Measurements from ENCODE around the gene DNAJC5. TPM values are rescaled to one million over a fixed set of nuclear protein-coding genes. Genes with fewer than 3 reads are reported as not detected.

DNAJC5 gene
- total and polyA plus RNA-seq, 2 of the 8 experiments (the other 6 are each of a cell fraction or from before 2014, with no cell fraction given): 19.2 to 31.2 TPM

DNA sequence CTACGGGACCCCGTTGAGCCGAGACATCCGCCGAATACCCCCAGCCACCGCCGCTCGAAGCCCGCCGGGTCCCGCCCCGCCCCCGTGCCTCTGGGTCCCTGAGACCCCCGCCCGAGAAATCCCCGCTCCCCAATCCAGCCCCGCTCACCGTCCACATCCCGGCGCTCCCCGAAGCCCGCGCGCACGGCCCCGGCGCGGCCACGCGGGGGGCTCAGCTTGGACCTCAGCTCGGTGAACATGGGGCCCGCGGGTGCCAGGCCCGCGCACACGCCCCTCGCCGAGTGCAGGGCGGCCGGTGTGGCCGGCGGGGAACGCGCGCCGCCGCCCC lies 84.3 kb downstream of the DNAJC5 start:
- Histone ChIP-seq H3K23me2 (ENCODE audit: low read depth, low read length) (peaks cover 14% of the 10 kb centered on the region), H4K91ac (replicated peaks; ENCODE audit: insufficient read length, low read length) (no peak overlapping the region), H3K9ac (replicated peaks in 1 of 4; ENCODE audit: extremely low read depth in 1 of 4, low read depth in 3 of 4, low read length in 3 of 4) (peak overlapping the region in 1 of 4 experiments; percentile 38; a peak in 1 of 7 replicates), H3K27me3 (replicated peaks in 1 of 4; ENCODE audit: control insufficient read depth in 3 of 4, extremely low read depth in 1 of 4, insufficient read depth in 3 of 4, low read length in 3 of 4) (peaks cover 0 to 9% (median 2%) of the 10 kb centered on the region in 4 experiments; a peak in 3 of 7 replicates), H3K14ac (ENCODE audit: insufficient read length) (no peak overlapping the region), H3K79me2 (ENCODE audit: control insufficient read depth in 1 of 2, insufficient read depth in 2 of 2, low read length in 2 of 2) (peaks cover 0 to 20% of the 10 kb centered on the region in 2 experiments; a peak in 3 of 4 replicates), H2BK5ac (ENCODE audit: low read depth, low read length) (no peak overlapping the region), H3K4ac (replicated peaks; ENCODE audit: insufficient read length, low read depth, low read length) (no peak overlapping the region), H2BK12ac (ENCODE audit: low read depth, low read length) (no peak overlapping the region), H2AK5ac (ENCODE audit: low read depth, low read length) (no peak overlapping the region), H2BK120ac (replicated peaks; ENCODE audit: low read depth, low read length) (no peak overlapping the region), H4K8ac (ENCODE audit: extremely low read depth, insufficient read depth, low read length) (peak overlapping the region; percentile 57; the same call in 1 of the 2 replicates), H2BK15ac (ENCODE audit: low read length) (no peak overlapping the region), H3K56ac (replicated peaks; ENCODE audit: insufficient read length, low read depth, low read length) (no peak overlapping the region), H2BK20ac (ENCODE audit: low read length) (no peak overlapping the region), H3K27ac (ENCODE audit: low read depth, low read length) (no peak overlapping the region), H4K5ac (ENCODE audit: insufficient read length, low read depth, low read length) (peak overlapping the region; percentile 42), H3K4me2 (ENCODE audit: insufficient read depth in 1 of 2, low read depth in 2 of 2, low read length in 2 of 2) (peak overlapping the region; percentile 62 to 92), H3K9me3 (ENCODE audit: insufficient read depth in 2 of 2, low read depth in 1 of 2, low read length in 1 of 2) (no peaks in the 10 kb centered on the region), H3K36me3 (ENCODE audit: control insufficient read depth in 2 of 4, insufficient read depth in 4 of 4, low read length in 3 of 4) (peaks cover 0 to 5% (median 0%) of the 10 kb centered on the region in 4 experiments; a peak in 1 of 8 replicates), H3K18ac (ENCODE audit: extremely low read depth, low read length) (no peak overlapping the region; the same call in 1 of the 2 replicates), H3K4me1 (replicated peaks in 1 of 4; ENCODE audit: control insufficient read depth in 3 of 4, insufficient read depth in 4 of 4, low read length in 3 of 4) (peaks cover 4 to 24% (median 12%) of the 10 kb centered on the region in 4 experiments; a peak in 6 of 7 replicates), H3K4me3 (ENCODE audit: extremely low read depth in 1 of 4, insufficient read depth in 2 of 4, low read depth in 3 of 4, low read length in 4 of 4) (peak overlapping the region; percentile 57 to 89 (median 63)), H3K23ac (ENCODE audit: insufficient read length) (no peak overlapping the region), H3K79me1 (ENCODE audit: low read depth, low read length) (peaks cover 4% of the 10 kb centered on the region; the same call in 1 of the 2 replicates), H4K20me1 (replicated peaks in 1 of 2; ENCODE audit: control insufficient read depth in 1 of 2, insufficient read depth in 2 of 2, low read length in 2 of 2) (peaks cover 3 to 12% of the 10 kb centered on the region in 2 experiments), H2AFZ (ENCODE audit: low read length) (no peak overlapping the region; the same call in 1 of the 2 replicates)
- ChIA-PET CTCF (ENCODE audit: partially characterized antibody) (interaction anchor here (1.3 to 2.0 kb wide), 6 partner anchors 36 to 141 kb away, joined by 3 to 17 read pairs (median 6); no protein-coding TSS in a partner anchor), POLR2A (ENCODE audit: partially characterized antibody) (interaction anchor here (1.0 to 1.9 kb wide), 4 partner anchors 19 to 114 kb away, joined by 3 to 13 read pairs (median 4); partner anchors contain the start of gene TPD52L2)
- TF ChIP-seq SRF (IDR thresholded peaks at IDR 0.05; ENCODE audit: low read depth, low read length) (no peak), RBBP5 (IDR thresholded peaks at IDR 0.05; ENCODE audit: borderline replicate concordance, low read depth, low read length) (0 out of 2 replicates have a peak, but pooled peaks have one; percentile 0)
- DNase-seq (ENCODE audit: low read depth in 1 of 2, low spot score in 2 of 2) (no peak), FAIRE-seq (no peak)
- no CpG with 5 or more reads among the region's 47 CpGs for WGBS, 2 experiments (ENCODE audit: extremely low coverage in 1 of 2, insufficient coverage in 1 of 2, insufficient read length in 1 of 2, insufficient replicate concordance in 2 of 2, low coverage in 1 of 2, low lambda C conversion rate in 2 of 2, missing lambda C conversion rate in 1 of 2)

All from H1 (cell line).